ENCODE results near the gene OS9.

The OS9 gene

DNA sequence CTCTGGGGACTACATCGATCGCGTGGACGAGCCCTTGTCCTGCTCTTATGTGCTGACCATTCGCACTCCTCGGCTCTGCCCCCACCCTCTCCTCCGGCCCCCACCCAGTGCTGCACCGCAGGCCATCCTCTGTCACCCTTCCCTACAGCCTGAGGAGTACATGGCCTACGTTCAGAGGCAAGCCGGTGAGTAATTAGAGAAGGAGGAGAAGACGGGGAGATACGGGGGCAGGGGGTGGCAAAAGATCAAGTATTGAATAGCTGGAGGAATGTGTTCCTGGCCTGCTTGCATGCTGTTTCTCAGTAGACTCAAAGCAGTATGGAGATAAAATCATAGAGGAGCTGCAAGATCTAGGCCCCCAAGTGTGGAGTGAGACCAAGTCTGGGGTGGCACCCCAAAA, 21.9 kb downstream of the OS9 start:
- TF ChIP-seq, protein P1, sequence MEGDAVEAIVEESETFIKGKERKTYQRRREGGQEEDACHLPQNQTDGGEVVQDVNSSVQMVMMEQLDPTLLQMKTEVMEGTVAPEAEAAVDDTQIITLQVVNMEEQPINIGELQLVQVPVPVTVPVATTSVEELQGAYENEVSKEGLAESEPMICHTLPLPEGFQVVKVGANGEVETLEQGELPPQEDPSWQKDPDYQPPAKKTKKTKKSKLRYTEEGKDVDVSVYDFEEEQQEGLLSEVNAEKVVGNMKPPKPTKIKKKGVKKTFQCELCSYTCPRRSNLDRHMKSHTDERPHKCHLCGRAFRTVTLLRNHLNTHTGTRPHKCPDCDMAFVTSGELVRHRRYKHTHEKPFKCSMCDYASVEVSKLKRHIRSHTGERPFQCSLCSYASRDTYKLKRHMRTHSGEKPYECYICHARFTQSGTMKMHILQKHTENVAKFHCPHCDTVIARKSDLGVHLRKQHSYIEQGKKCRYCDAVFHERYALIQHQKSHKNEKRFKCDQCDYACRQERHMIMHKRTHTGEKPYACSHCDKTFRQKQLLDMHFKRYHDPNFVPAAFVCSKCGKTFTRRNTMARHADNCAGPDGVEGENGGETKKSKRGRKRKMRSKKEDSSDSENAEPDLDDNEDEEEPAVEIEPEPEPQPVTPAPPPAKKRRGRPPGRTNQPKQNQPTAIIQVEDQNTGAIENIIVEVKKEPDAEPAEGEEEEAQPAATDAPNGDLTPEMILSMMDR (IDR thresholded peaks at IDR 0.05; ENCODE audit: borderline replicate concordance, insufficient read depth, low read depth, low read length), result no peak
- no peak overlapping the region for H3K4me3 ChIP-seq (ENCODE audit: low read depth, low read length)

DNA sequence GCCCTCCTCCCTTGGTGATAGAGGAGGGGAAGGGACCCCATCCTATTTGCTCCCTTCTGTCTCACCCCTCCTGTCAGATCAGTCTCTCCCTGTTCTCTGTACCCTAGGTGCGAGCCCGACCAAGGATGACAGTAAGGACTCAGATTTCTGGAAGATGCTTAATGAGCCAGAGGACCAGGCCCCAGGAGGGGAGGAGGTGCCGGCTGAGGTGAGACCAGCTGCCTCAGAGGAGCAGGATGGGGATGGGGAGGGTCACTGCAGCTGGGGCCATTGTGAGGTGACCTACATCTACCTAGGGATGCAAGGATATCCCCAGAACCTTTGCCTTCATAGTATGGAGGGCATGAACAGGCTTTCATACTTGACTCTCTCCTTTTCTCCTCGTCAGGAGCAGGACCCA, 22.4 kb downstream of the OS9 start:
- no peak overlapping the region for H3K4me3 ChIP-seq (ENCODE audit: low read depth, low read length)
- TF ChIP-seq, protein P1 (IDR thresholded peaks at IDR 0.05; ENCODE audit: borderline replicate concordance, insufficient read depth, low read depth, low read length), result no peak

DNA sequence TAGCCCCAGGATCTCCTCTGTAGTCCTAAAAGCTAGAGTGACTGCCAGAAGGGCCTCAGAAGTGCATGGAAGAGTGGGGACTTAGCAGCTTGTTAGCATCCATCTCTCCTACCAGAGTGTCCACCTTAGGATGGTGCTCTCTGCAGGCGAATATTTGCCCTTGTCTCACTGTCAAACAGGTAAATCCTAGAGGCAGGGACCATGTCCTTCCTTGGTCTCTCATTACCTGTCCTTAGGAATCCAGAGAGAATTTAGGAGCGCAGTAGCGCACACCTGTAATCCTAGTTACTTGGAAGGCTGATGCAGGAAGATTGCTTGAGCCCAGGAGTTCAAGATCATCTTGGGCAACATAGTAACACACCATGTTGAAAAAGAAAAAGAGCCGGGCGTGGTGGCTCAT, 23.2 kb downstream of the OS9 start:
- H3K4me3 ChIP-seq (ENCODE audit: low read depth, low read length), result no peak overlapping the region
- TF ChIP-seq, protein P1 (IDR thresholded peaks at IDR 0.05; ENCODE audit: borderline replicate concordance, insufficient read depth, low read depth, low read length), result no peak

DNA sequence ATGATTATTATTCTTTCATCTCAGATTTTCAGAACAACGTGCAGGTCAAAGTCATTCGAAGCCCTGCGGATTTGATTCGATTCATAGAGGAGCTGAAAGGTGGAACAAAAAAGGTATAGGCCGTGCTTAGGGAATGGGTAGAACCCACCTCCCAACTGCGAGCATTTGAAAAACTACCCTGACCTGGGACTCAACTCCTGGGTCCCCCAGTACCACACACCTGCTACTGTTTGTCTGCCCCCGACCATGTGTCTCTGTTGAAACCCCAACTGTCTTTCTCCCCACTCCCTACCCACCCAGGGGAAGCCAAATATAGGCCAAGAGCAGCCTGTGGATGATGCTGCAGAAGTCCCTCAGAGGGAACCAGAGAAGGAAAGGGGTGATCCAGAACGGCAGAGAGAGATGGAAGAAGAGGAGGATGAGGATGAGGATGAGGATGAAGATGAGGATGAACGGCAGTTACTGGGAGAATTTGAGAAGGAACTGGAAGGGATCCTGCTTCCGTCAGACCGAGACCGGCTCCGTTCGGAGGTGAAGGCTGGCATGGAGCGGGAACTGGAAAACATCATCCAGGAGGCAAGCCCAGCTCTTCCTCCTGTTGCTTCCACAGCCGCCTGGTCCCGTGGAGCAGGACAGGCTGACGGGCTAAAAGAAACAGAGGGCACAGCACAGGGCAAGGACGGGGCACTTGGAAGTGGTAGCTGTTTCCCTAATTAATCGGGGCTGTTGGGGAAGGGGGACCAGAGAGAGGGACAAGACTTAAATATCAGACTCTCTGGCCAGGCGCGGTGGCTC, 24.1 kb downstream of the OS9 start:
- no peak overlapping the region for H3K4me3 ChIP-seq (ENCODE audit: low read depth, low read length)
- TF ChIP-seq, protein P1 (IDR thresholded peaks at IDR 0.05; ENCODE audit: borderline replicate concordance, insufficient read depth, low read depth, low read length), result no peak

DNA sequence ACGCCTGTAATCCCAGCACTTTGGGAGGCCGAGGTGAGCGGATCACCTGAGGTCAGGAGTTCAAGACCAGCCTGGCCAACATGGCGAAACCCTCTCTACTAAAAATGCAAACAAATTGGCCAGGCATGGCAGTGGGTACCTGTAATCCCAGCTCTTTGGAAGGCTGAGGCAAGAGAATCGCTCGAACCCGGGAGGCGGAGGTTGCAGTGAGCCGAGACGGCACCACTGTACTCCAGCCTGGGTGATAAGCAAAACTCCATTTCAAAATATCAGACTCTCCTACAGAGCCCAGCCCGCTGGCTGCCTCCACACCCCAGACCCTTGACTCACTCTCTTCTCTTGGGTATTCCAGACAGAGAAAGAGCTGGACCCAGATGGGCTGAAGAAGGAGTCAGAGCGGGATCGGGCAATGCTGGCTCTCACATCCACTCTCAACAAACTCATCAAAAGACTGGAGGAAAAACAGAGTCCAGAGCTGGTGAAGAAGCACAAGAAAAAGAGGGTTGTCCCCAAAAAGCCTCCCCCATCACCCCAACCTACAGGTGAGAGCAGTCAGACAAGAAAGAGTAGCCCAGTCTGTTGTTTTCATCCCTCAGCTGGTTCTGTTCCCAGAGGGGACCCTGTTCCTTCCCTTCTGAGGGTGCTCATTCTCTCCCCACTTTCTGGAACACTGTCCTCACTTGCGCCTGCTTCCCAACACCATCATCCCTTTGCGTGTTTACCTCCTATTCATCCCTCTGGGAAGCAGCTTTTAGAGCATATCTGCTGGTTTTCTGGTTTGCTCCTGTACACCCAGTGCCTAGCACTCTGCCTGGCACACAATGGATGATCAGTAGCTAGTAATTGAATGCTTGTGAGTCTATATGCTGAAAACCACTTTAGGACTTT, 25.0 kb downstream of the OS9 start:
- TF ChIP-seq, protein P1 (IDR thresholded peaks at IDR 0.05; ENCODE audit: borderline replicate concordance, insufficient read depth, low read depth, low read length), result no peak
- no peak overlapping the region for H3K4me3 ChIP-seq (ENCODE audit: low read depth, low read length)

DNA sequence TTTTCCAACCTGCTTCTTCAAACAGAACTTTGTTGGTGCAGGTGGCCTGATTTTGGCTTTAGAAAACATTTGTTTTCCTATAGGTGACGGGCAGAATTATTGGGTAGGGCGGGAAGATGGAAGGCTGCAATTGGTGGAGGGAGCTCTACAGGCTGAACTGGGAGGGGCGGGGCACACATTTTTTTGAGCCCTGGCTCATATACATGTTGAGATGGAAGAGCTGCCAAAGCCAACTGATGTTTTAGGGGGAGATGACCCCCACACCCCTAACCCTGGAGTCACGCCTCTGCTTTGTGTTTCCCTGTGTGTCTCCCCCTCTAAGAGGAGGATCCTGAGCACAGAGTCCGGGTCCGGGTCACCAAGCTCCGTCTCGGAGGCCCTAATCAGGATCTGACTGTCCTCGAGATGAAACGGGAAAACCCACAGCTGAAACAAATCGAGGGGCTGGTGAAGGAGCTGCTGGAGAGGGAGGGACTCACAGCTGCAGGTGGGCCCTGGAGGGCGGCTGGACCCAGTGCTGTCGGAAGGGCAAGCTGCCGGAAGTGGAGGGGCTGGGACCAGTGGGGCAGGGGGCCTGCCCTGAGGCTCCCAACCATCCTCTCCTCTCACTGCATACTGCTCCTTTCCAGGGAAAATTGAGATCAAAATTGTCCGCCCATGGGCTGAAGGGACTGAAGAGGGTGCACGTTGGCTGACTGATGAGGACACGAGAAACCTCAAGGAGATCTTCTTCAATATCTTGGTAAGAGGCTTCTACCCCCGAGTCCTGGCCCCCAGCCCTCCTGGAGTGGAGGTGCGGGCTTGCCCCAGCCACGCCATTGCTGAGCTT, 26.1 kb downstream of the OS9 start:
- H3K4me3 ChIP-seq (ENCODE audit: low read depth, low read length), result no peak overlapping the region

More for the DNA sequence above, 26.1 kb downstream of the OS9 start:
- TF ChIP-seq, protein P1 (IDR thresholded peaks at IDR 0.05; ENCODE audit: borderline replicate concordance, insufficient read depth, low read depth, low read length), result no peak

Data from GM12875 (cell line).